A549 (cell line): ENCODE measurements around the gene EXOC4. TPM values are rescaled to one million over a fixed set of nuclear protein-coding genes. Genes with fewer than 3 reads are reported as not detected.

Experiments used
- ATAC-seq, 2 experiments: fragments of 200-7000 bp in 1 of 2; fragments of >200 bp in 1 of 2; cut with Nextera tagmentation in 1 of 2; cut with Tn5 transposase in 1 of 2; 3 replicates each; pipeline versions ENCODE4 v1.8.0 to v1.9.1; 2018 to 2020; ENCODE audit warnings: mild to moderate bottlenecking in 1 of 2, moderate library complexity in 1 of 2
- CTCF ChIA-PET: fragments of 300-600 bp; sonication (Branson Sonifier 250); formaldehyde crosslinking; extraction: SDS; loops from one replicate; lab custom pipeline; 2021; ENCODE audit warnings: antibody characterized with exemption, inconsistent platforms; lab: Yijun Ruan, JAX
- POLR2A ChIA-PET: fragments of 350-600 bp; formaldehyde crosslinking; extraction: SDS; loops from one replicate; lab custom pipeline; 2021; ENCODE audit warnings: antibody characterized with exemption, inconsistent platforms; lab: Yijun Ruan, JAX
- DNase-seq, 2 experiments: peaks; one replicate each; pipeline versions ENCODE4 v3.0.0 to v3.0.0-alpha.2; 2011 to 2016; ENCODE audit warnings: low read depth in 1 of 2, low spot score in 1 of 2
- FAIRE-seq: peaks from 2 replicates; lab custom pipeline; 2011; peaks lifted over from hg19 to GRCh38; lab: Jason Lieb, UNC
- H3K27ac ChIP-seq, 2 experiments: fragments of >200 bp; sonication (Bioruptor Twin); formaldehyde crosslinking; 3 replicates each; pipeline ENCODE4 v1.5.1; 2016 to 2017
- H3K4me1 ChIP-seq: fragments of >200 bp; sonication (Bioruptor Twin); formaldehyde crosslinking; 3 replicates; pipeline ENCODE4 v1.6.1; 2016
- H3K4me2 ChIP-seq: fragments of >200 bp; sonication (Bioruptor Twin); formaldehyde crosslinking; 3 replicates; pipeline ENCODE4 v1.6.1; 2016
- H3K4me3 ChIP-seq: fragments of >200 bp; sonication (Bioruptor Twin); formaldehyde crosslinking; 3 replicates; pipeline ENCODE4 v1.5.1; 2016
- H3K9me3 ChIP-seq: fragments of >200 bp; sonication (Bioruptor Twin); formaldehyde crosslinking; 3 replicates; pipeline ENCODE4 v1.6.1; 2016
- CBX2 ChIP-seq: fragments of 200-600 bp; sonication (generic); IDR thresholded peaks from 2 replicates; pipeline ENCODE4 v1.6.1; 2016; ENCODE audit warnings: low read depth, mild to moderate bottlenecking, borderline replicate concordance
- CBX8 ChIP-seq: fragments of 200-600 bp; sonication (generic); IDR thresholded peaks from 2 replicates; pipeline ENCODE4 v1.6.1; 2016
- CHD2 ChIP-seq: fragments of 150-350 bp; IDR thresholded peaks from 2 replicates; pipeline ENCODE4 v1.6.1; 2014; ENCODE audit warnings: low read length; ENCODE audit not compliant: partially characterized antibody
- FOSB ChIP-seq: fragments of 250-450 bp; sonication (Bioruptor Pico); IDR thresholded peaks from 2 replicates; pipeline ENCODE4 v1.5.0; 2020; ENCODE audit warnings: mild to moderate bottlenecking, moderate library complexity
- FOXS1 ChIP-seq: fragments of 250-450 bp; sonication (Bioruptor Pico); IDR thresholded peaks from 2 replicates; pipeline ENCODE4 v1.5.0; 2020; ENCODE audit warnings: mild to moderate bottlenecking, moderate library complexity
- HDAC2 ChIP-seq: fragments of 200-600 bp; sonication (generic); IDR thresholded peaks from 2 replicates; pipeline ENCODE4 v1.6.1; 2016
- HOXB5 ChIP-seq: fragments of 250-450 bp; sonication (Bioruptor Pico); IDR thresholded peaks from 2 replicates; pipeline ENCODE4 v1.5.0; 2020; ENCODE audit warnings: mild to moderate bottlenecking, moderate library complexity
- KDM1A ChIP-seq: fragments of 200-600 bp; sonication (generic); IDR thresholded peaks from 2 replicates; pipeline ENCODE4 v1.6.1; 2016; ENCODE audit warnings: low read depth, mild to moderate bottlenecking
- MAFK ChIP-seq: fragments of 450-650 bp; IDR thresholded peaks from 2 replicates; pipeline ENCODE4 v1.6.1; 2014; ENCODE audit not compliant: partially characterized antibody
- MAZ ChIP-seq: fragments of 150-350 bp; IDR thresholded peaks from 2 replicates; pipeline ENCODE4 v1.6.1; 2014; ENCODE audit warnings: antibody characterized with exemption, low read depth, low read length, borderline replicate concordance
- MYC ChIP-seq: IDR thresholded peaks from 2 replicates; pipeline ENCODE4 v1.6.1; 2012; ENCODE audit warnings: mild to moderate bottlenecking, inconsistent platforms, low read length, improper control_type of control experiment, borderline replicate concordance
- NR3C1 ChIP-seq: fragments of >200 bp; sonication (Bioruptor Twin); formaldehyde crosslinking; IDR thresholded peaks from 3 replicates; pipeline ENCODE4 v1.6.1; 2017
- PHF8 ChIP-seq: fragments of 200-600 bp; sonication (generic); IDR thresholded peaks from 2 replicates; pipeline ENCODE4 v1.6.1; 2016; ENCODE audit warnings: low read depth, mild to moderate bottlenecking, antibody characterized with exemption, moderate library complexity, borderline replicate concordance
- RCOR1 ChIP-seq: fragments of 150-350 bp; IDR thresholded peaks from 2 replicates; pipeline ENCODE4 v1.6.1; 2014; ENCODE audit warnings: antibody characterized with exemption, low read length, low read depth
- RFX5 ChIP-seq: fragments of 450-650 bp; IDR thresholded peaks from 2 replicates; pipeline ENCODE4 v1.7.1; 2014; ENCODE audit warnings: antibody characterized with exemption, mild to moderate bottlenecking, moderate library complexity
- TFCP2L1 ChIP-seq: fragments of 250-450 bp; sonication (Bioruptor Pico); IDR thresholded peaks from 2 replicates; pipeline ENCODE4 v1.5.0; 2021; ENCODE audit warnings: mild to moderate bottlenecking
- ZC3H11A ChIP-seq: fragments of 450-650 bp; IDR thresholded peaks from 2 replicates; pipeline ENCODE4 v1.6.1; 2014; ENCODE audit warnings: antibody characterized with exemption, mild to moderate bottlenecking
- WGBS: methylation state at CpG from one replicate; pipeline ENCODE4 v1.1.6; 2017; ENCODE audit errors: missing lambda C conversion rate; 5-methylcytosine and 5-hydroxymethylcytosine counted together
- polyA plus RNA-seq, 4 experiments: library from polyadenylated mRNA; depleted of rRNA in 3 of 4; stranded (reverse); fragments of >200 nt; fragmentation: RNase III in 1 of 4; extraction: RNeasy Plus Mini Kit Qiagen cat#74134 plus additional on column Dnase treatment in 1 of 4; gene quantifications; 2 replicates in 3 of 4; 3 replicates in 1 of 4; pipeline ENCODE4 v1.2.3, GENCODE V29; 2011 to 2017
- TF ChIP-seq, protein P1 (sequence below): fragments of 250-450 bp; sonication (Bioruptor Pico); IDR thresholded peaks from 2 replicates; pipeline ENCODE4 v1.5.0; 2021; ENCODE audit warnings: mild to moderate bottlenecking, moderate library complexity, borderline replicate concordance
- TF ChIP-seq, protein P2 (sequence below): fragments of >200 bp; sonication (Bioruptor Twin); formaldehyde crosslinking; IDR thresholded peaks from 3 replicates; pipeline ENCODE4 v1.5.1; 2016
- TF ChIP-seq, protein P3 (sequence below): fragments of 150-350 bp; IDR thresholded peaks from 2 replicates; pipeline ENCODE4 v1.6.1; 2014; ENCODE audit warnings: low read depth, mild to moderate bottlenecking, low read length
- TF ChIP-seq, protein P4 (sequence below): IDR thresholded peaks from 2 replicates; pipeline ENCODE4 v1.6.1; 2012
- TF ChIP-seq, protein P5 (sequence below): fragments of >200 bp; sonication (Bioruptor Twin); formaldehyde crosslinking; IDR thresholded peaks from 3 replicates; pipeline ENCODE4 v1.6.1; 2016

EXOC4 gene
- polyA plus RNA-seq, 2 of the 4 experiments (the other 2 are of a cell fraction) = 33.4 to 73.1 TPM

DNA sequence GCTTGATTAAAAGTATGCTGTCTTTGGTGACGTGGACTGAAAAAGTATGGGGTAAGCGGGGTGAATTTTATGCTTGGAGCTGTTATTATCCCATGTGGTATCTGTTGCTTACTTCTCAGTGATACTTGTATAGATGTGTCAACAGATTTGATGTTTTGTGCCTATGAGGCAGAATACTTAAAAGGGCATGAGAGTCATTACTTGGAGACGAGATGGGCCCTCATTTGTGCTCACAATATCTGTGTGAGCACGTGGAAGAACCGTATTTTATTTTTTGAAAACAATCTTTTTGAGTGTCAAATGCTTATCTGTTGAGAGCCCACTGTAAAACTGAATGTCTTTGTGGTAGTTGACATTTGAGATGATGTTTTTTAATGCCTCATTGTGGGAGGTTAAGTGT is 281.9 kb downstream of the EXOC4 start:
- POLR2A ChIA-PET = no interaction called here
- FAIRE-seq = no peak
- WGBS = 94% methylated on average over 5 of the region's 5 CpGs

DNA sequence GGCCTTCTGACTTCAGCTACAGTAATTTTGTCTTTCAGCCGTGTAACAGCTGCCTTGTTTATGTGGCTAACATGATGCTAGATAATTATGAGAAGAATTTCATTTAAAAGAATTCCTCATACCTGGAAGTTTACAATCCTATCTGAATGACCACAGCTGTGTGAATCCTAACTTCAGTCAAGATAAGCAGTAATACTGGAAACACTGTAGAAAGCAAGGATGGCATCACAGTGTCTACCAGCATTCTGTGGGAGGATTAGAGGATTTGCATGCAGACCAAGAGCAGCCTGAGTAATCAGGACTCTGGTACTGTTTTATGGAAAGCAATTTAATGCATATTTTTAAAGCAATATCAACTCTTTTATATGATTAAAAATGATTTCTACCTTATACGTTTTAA is 282.4 kb downstream of the EXOC4 start:
- ChIA-PET POLR2A (no interaction called here), CTCF (no interaction called here)
- Histone ChIP-seq H3K27ac (no peak overlapping the region), H3K4me1 (no peaks in the 10 kb centered on the region), H3K4me3 (no peak overlapping the region), H3K9me3 (no peaks in the 10 kb centered on the region), H3K4me2 (no peak overlapping the region)
- WGBS = 75% methylated on average over 2 of the region's 2 CpGs
- ATAC-seq (no peak), FAIRE-seq (no peak), DNase-seq (no peak)
- no peak for TF ChIP-seq PHF8
- no peak for TF ChIP-seq MAZ
- no peak for TF ChIP-seq HDAC2
- TF ChIP-seq, protein P1, sequence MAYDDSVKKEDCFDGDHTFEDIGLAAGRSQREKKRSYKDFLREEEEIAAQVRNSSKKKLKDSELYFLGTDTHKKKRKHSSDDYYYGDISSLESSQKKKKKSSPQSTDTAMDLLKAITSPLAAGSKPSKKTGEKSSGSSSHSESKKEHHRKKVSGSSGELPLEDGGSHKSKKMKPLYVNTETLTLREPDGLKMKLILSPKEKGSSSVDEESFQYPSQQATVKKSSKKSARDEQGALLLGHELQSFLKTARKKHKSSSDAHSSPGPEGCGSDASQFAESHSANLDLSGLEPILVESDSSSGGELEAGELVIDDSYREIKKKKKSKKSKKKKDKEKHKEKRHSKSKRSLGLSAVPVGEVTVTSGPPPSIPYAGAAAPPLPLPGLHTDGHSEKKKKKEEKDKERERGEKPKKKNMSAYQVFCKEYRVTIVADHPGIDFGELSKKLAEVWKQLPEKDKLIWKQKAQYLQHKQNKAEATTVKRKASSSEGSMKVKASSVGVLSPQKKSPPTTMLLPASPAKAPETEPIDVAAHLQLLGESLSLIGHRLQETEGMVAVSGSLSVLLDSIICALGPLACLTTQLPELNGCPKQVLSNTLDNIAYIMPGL (CRISPR knock-in tag) = no peak
- TF ChIP-seq ZC3H11A = no peak
- TF ChIP-seq FOXS1 (CRISPR knock-in tag) = no peak
- TF ChIP-seq CBX8 = no peak
- no peak for TF ChIP-seq FOSB (CRISPR knock-in tag)
- TF ChIP-seq NR3C1 = no peak

More for the DNA sequence above, 281.9 kb downstream of the EXOC4 start:
- no peaks in the 10 kb centered on the region for H3K4me1 ChIP-seq
- H3K9me3 ChIP-seq = no peaks in the 10 kb centered on the region
- TF ChIP-seq MYC (no peak), ZC3H11A (no peak), RFX5 (no peak), CHD2 (no peak), CBX2 (no peak), FOSB (CRISPR knock-in tag) (no peak), RCOR1 (no peak), TFCP2L1 (no peak)
- TF ChIP-seq, protein P2, sequence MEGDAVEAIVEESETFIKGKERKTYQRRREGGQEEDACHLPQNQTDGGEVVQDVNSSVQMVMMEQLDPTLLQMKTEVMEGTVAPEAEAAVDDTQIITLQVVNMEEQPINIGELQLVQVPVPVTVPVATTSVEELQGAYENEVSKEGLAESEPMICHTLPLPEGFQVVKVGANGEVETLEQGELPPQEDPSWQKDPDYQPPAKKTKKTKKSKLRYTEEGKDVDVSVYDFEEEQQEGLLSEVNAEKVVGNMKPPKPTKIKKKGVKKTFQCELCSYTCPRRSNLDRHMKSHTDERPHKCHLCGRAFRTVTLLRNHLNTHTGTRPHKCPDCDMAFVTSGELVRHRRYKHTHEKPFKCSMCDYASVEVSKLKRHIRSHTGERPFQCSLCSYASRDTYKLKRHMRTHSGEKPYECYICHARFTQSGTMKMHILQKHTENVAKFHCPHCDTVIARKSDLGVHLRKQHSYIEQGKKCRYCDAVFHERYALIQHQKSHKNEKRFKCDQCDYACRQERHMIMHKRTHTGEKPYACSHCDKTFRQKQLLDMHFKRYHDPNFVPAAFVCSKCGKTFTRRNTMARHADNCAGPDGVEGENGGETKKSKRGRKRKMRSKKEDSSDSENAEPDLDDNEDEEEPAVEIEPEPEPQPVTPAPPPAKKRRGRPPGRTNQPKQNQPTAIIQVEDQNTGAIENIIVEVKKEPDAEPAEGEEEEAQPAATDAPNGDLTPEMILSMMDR = no peak
- TF ChIP-seq, protein P3, sequence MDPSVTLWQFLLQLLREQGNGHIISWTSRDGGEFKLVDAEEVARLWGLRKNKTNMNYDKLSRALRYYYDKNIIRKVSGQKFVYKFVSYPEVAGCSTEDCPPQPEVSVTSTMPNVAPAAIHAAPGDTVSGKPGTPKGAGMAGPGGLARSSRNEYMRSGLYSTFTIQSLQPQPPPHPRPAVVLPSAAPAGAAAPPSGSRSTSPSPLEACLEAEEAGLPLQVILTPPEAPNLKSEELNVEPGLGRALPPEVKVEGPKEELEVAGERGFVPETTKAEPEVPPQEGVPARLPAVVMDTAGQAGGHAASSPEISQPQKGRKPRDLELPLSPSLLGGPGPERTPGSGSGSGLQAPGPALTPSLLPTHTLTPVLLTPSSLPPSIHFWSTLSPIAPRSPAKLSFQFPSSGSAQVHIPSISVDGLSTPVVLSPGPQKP = no peak
- TF ChIP-seq, protein P4, sequence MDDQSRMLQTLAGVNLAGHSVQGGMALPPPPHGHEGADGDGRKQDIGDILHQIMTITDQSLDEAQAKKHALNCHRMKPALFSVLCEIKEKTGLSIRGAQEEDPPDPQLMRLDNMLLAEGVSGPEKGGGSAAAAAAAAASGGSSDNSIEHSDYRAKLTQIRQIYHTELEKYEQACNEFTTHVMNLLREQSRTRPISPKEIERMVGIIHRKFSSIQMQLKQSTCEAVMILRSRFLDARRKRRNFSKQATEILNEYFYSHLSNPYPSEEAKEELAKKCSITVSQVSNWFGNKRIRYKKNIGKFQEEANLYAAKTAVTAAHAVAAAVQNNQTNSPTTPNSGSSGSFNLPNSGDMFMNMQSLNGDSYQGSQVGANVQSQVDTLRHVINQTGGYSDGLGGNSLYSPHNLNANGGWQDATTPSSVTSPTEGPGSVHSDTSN = no peak
- TF ChIP-seq, all 56 proteins: peak for 0
- CTCF ChIA-PET = interaction anchor here (1.0 kb wide), 1 partner anchor 19 kb away, joined by 3 read pairs; no protein-coding TSS in a partner anchor
- ATAC-seq (no peak), DNase-seq (no peak)
- H3K27ac ChIP-seq = no peak overlapping the region
- no peak overlapping the region for H3K4me3 ChIP-seq
- no peak overlapping the region for H3K4me2 ChIP-seq

DNA sequence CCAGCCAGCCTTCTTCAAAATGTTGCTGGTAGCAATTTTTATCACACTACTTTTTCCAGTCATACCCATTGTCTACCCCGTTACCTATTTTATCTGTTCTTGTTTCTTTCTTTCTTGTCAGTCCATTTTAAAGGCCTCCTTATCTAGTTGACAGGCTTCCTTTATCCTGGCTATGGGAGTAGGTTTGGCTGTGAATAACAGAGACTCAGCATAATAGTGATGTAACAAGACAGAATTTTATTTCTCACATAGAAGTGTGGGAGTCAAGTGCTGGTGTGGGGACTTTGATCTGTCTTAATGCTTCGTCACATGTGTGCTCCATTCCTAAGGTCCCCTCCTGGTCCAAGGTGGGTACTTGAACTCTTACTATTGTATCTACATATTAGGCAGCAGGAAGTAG is 283.6 kb downstream of the EXOC4 start:
- ATAC-seq (no peak), DNase-seq (no peak)
- WGBS = 94% methylated on average over 2 of the region's 2 CpGs
- no peak overlapping the region for H3K27ac ChIP-seq
- CTCF ChIA-PET = no interaction called here
- H3K4me2 ChIP-seq = no peak overlapping the region
- no peak overlapping the region for H3K4me3 ChIP-seq
- TF ChIP-seq, protein P2 = no peak
- TF ChIP-seq, protein P5, sequence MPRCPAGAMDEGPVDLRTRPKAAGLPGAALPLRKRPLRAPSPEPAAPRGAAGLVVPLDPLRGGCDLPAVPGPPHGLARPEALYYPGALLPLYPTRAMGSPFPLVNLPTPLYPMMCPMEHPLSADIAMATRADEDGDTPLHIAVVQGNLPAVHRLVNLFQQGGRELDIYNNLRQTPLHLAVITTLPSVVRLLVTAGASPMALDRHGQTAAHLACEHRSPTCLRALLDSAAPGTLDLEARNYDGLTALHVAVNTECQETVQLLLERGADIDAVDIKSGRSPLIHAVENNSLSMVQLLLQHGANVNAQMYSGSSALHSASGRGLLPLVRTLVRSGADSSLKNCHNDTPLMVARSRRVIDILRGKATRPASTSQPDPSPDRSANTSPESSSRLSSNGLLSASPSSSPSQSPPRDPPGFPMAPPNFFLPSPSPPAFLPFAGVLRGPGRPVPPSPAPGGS = no peak
- TF ChIP-seq, protein P1 (CRISPR knock-in tag) = no peak
- no peak for TF ChIP-seq PHF8
- no peak for TF ChIP-seq KDM1A
- no peak for TF ChIP-seq RCOR1
- no peak for TF ChIP-seq HOXB5 (CRISPR knock-in tag)
- no peak for TF ChIP-seq HDAC2
- TF ChIP-seq MAFK = no peak
- TF ChIP-seq, all 56 proteins: peak for 0
- FAIRE-seq = no peak
- H3K4me1 ChIP-seq = no peaks in the 10 kb centered on the region
- POLR2A ChIA-PET = no interaction called here
- no peaks in the 10 kb centered on the region for H3K9me3 ChIP-seq
